Duodenal mucosa (tissue), 2 donors: ENCODE measurements around the gene WWOX.

ENCODE experiments used
- H3K27ac ChIP-seq: one replicate; pipeline ENCODE4 v1.7.0; 2013; ENCODE audit warnings: low read depth, low read length
- H3K27me3 ChIP-seq, 2 donors: one replicate each; pipeline ENCODE4 v1.7.0; 2013; ENCODE audit warnings: low read length in 2 of 2, control low read depth in 1 of 2; ENCODE audit not compliant: insufficient read depth in 2 of 2, control insufficient read depth in 1 of 2
- H3K36me3 ChIP-seq, 2 donors: one replicate each; pipeline ENCODE4 v1.7.0; 2013; ENCODE audit warnings: low read length in 2 of 2, control low read depth in 1 of 2; ENCODE audit not compliant: insufficient read depth in 2 of 2, control insufficient read depth in 1 of 2
- H3K4me1 ChIP-seq, 2 donors: one replicate each; pipeline ENCODE4 v1.7.0; 2013; ENCODE audit warnings: low read length in 2 of 2, control low read depth in 1 of 2; ENCODE audit not compliant: insufficient read depth in 2 of 2, control insufficient read depth in 1 of 2
- H3K4me3 ChIP-seq, 2 donors: one replicate each; pipeline ENCODE4 v1.7.0; 2013; ENCODE audit warnings: low read length in 2 of 2, low read depth in 1 of 2
- H3K9ac ChIP-seq, 2 donors: one replicate each; pipeline ENCODE4 v1.7.0; 2013; ENCODE audit warnings: low read length in 2 of 2, low read depth in 1 of 2
- H3K9me3 ChIP-seq, 2 donors: one replicate each; pipeline ENCODE4 v1.7.0; 2013; ENCODE audit warnings: low read length in 2 of 2, control low read depth in 1 of 2; ENCODE audit not compliant: control insufficient read depth in 1 of 2

The WWOX gene

DNA sequence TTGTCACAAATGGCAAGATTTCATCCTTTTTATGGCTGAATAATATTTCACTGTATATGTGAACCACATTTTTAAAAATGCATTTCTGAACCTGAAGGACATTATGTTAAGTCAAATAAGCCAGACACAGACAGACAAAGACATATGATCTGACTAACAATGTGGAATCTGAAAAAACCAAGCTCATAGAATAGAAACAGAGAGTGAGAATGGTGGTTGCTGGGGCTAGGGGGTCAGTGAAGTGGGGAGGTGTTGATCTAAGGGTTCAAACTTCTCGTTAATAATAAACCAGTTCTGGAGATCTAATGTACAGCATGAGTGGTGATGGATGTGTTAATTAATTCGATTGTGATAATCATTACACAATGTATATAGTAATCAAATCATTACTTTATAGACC, 475.1 kb downstream of the WWOX start:
- Histone ChIP-seq H3K27ac (no peak overlapping the region), H3K4me3 (no peak overlapping the region), H3K27me3 (no peaks in the 10 kb centered on the region), H3K36me3 (no peaks in the 10 kb centered on the region), H3K4me1 (no peaks in the 10 kb centered on the region), H3K9me3 (no peaks in the 10 kb centered on the region), H3K9ac (no peak overlapping the region)

DNA sequence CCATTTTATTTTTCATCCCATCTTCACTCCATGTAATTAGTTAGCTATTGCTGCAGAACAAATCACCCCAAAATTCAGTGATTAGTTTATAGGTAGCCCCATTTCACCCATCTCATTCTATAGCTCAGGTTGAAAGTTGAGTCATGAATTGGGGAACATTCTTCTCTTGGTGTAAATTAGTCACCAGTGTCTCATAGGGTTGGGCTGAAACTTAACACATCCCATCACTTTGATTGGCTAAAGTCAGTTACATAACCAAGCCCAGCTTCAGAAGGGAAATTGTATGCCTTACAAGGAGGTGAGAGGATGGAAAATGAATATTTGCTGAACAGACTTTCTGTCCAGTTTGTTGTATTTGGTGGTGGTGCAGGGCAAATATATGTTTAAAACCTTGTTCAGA, 477.5 kb downstream of the WWOX start:
- Histone ChIP-seq H3K4me1 (no peaks in the 10 kb centered on the region), H3K27ac (no peak overlapping the region)

DNA sequence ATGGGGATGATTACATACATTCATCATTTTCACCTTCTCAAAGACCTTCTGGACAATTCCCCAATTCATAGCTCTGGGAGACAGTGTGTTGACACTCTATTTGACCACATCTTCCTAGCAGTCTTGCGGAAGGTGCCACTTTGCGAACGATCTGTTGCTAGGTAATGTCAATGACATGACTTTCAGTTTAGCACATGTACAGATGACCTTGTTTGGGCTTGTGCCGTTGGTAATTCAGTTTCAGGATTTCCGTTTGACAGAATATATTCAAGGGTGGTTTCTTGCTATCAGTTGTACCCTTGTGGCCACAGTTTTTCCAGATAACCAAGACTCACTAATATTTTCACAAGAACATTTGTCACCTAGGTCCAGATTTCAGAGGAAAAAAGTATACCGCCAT, 478.2 kb downstream of the WWOX start:
- no peak overlapping the region for H3K9ac ChIP-seq
- H3K27ac ChIP-seq = no peak overlapping the region
- H3K9me3 ChIP-seq = no peaks in the 10 kb centered on the region
- H3K4me1 ChIP-seq = no peaks in the 10 kb centered on the region
- H3K27me3 ChIP-seq = no peaks in the 10 kb centered on the region
- H3K36me3 ChIP-seq = no peaks in the 10 kb centered on the region
- H3K4me3 ChIP-seq = no peak overlapping the region

More for the DNA sequence above, 477.5 kb downstream of the WWOX start:
- no peaks in the 10 kb centered on the region for H3K27me3 ChIP-seq
- no peaks in the 10 kb centered on the region for H3K36me3 ChIP-seq
- no peaks in the 10 kb centered on the region for H3K9me3 ChIP-seq
- no peak overlapping the region for H3K4me3 ChIP-seq
- no peak overlapping the region for H3K9ac ChIP-seq

DNA sequence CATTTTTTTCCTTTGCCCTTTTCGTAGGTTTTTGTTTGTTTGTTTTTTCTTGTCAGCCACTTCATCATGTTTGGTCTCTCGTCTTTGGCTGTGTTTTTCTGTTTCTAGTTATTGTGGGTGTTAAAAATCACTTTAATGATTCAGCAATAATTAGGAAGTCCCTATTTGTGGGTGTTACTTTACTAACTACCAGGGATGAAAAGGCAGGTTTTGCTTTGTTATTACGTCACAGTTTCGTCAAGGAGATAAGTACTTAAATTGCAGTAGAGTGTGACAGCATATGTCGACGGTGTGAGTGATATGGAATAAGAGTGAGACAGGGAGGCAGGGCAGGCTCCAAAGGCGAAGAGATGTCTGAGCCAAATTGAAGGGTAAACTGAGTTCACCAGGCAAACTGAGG, 479.6 kb downstream of the WWOX start:
- H3K27ac ChIP-seq = no peak overlapping the region
- no peaks in the 10 kb centered on the region for H3K36me3 ChIP-seq

DNA sequence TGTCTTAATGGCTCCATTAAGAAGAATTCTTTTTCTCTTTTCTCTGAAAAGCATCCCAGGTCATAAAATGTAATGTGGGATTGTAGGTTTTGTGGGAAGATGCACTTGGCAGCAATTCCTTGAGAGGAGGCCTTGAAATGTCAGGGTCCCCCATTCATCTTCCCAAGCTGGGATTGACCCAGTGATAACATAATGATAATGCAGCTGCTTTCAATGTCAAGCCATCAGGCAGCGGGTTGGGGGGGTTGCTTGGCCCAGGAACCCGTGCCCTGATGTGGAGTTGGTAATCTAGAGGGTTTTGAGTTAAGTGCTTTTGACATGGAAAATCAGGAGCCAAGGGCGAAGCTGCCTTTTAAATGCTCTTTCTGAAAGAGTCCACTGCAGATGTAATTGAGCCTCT, 484.0 kb downstream of the WWOX start:
- Histone ChIP-seq H3K4me1 (no peaks in the 10 kb centered on the region), H3K4me3 (no peak overlapping the region), H3K9me3 (no peaks in the 10 kb centered on the region), H3K27ac (no peak overlapping the region), H3K27me3 (no peaks in the 10 kb centered on the region), H3K36me3 (no peaks in the 10 kb centered on the region), H3K9ac (no peak overlapping the region)

More for the DNA sequence above, 479.6 kb downstream of the WWOX start:
- Histone ChIP-seq H3K9ac (no peak overlapping the region), H3K27me3 (no peaks in the 10 kb centered on the region), H3K4me3 (no peak overlapping the region), H3K4me1 (no peaks in the 10 kb centered on the region), H3K9me3 (no peaks in the 10 kb centered on the region)

DNA sequence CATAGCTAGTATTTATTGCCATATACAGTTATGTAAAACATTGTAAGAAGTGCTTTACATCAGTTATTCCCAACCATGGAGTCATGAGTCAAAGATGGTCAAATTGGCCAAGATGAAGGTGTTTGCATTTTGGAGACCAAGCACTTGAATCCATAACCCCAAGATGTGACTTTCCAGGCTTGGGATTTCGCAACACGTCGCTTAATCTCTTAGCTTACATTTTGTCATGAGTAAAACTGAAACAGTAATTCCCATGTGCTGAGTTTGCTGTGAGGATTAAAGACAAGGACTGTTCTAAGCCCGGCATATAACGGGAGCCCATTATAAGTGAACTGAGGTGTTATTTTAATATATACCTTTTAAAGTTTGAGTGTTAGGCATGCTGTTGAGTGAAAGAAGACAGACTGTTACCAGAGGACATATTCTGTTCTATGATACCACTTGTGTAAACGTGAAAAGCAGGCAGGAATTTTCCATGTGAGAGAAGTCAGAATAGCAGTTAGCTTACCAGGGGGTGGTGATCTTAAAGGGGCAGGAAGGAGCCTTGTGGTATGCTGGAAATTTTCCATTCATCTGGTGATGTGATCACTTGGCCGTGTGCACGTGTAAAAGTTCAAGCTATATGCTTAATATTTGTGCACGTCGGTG, 484.9 kb downstream of the WWOX start:
- Histone ChIP-seq H3K9ac (no peak overlapping the region), H3K27me3 (no peaks in the 10 kb centered on the region), H3K36me3 (no peaks in the 10 kb centered on the region), H3K4me1 (no peaks in the 10 kb centered on the region), H3K27ac (no peak overlapping the region), H3K9me3 (no peaks in the 10 kb centered on the region), H3K4me3 (no peak overlapping the region)

DNA sequence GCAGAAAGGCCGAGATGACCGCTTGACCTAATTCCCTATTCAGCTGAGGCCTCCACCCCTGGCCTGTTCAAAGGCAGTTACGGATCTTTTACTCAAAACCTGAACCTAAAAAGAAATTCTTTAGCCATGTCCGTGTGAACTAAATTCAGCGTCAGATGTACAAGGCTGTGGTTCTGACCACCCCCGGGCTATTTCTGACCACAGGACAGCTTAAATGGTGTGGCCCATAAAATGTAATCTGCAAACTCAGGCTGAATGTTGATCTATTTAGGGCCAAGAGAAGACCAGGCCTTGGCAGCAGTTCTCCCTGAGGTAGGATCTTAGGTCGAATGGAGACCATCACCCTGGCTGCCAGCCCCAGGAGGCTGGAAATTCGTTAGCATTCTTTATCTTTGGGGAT, 485.5 kb downstream of the WWOX start:
- H3K27me3 ChIP-seq = no peaks in the 10 kb centered on the region
- no peaks in the 10 kb centered on the region for H3K4me1 ChIP-seq
- no peak overlapping the region for H3K9ac ChIP-seq
- H3K27ac ChIP-seq = no peak overlapping the region
- H3K36me3 ChIP-seq = no peaks in the 10 kb centered on the region
- H3K4me3 ChIP-seq = no peak overlapping the region
- no peaks in the 10 kb centered on the region for H3K9me3 ChIP-seq

DNA sequence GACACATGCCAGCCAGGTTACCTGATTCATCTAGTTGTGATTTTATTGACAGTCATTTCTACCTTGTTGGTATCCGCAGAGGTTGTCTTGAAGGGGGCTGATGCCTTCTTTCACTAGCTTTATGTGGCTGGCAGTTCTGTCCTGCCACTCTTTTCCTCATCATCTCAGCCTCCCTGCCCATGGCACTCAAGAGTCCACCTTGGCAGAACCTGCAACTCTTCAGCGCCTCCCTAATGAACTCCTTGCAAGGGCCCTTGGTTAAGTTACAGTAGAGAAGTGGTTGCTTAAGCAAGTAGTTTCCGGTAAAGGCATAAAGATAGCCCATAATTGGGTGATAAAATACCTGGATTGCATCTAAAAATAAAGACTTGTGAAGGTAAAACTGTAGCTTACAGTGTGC, 489.9 kb downstream of the WWOX start:
- no peaks in the 10 kb centered on the region for H3K36me3 ChIP-seq
- no peaks in the 10 kb centered on the region for H3K9me3 ChIP-seq
- H3K9ac ChIP-seq = no peak overlapping the region
- no peak overlapping the region for H3K27ac ChIP-seq
- H3K27me3 ChIP-seq = no peaks in the 10 kb centered on the region
- no peaks in the 10 kb centered on the region for H3K4me1 ChIP-seq
- H3K4me3 ChIP-seq = no peak overlapping the region

DNA sequence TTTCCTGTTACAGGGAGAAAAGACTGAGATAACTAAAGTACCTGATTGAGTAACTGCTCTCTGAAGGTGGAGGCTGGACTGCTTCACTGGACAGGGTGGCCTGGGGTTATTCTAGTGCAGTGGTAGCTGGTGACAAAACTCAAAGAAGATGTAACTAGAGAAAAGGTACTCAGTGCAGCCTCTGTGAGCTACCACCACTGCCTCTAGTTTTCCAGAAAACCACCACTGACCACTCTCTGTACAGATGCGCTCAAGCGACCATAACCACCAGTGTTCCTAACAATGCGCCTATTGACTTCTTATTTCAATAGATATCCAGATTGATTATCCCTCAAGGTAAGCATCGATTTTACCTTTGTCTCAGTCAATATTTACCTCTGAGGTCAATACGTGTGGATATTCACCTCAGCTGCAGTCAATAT, 492.2 kb downstream of the WWOX start:
- Histone ChIP-seq H3K4me3 (no peak overlapping the region), H3K27ac (no peak overlapping the region), H3K27me3 (no peaks in the 10 kb centered on the region), H3K9me3 (no peaks in the 10 kb centered on the region), H3K36me3 (no peaks in the 10 kb centered on the region), H3K9ac (no peak overlapping the region), H3K4me1 (peaks cover 3 to 4% of the 10 kb centered on the region in 2 donors)

DNA sequence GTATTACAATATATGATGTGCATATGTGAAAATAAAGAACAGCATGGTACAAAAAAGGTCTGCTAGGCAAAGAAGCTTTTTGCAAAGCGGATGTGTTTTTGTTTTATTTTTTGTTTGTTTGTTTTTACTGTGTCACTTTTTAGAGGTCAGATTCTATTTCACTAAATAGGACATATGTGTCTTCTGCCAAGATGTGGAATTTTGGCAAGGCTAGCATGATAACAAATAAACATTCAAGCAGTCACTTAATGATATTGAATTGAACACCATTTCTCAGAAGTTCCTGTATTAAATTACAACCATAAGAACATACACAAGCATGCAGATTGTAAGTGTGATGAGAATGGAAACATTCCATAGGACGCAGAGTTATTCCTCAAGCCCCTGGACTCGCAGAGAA, 492.7 kb downstream of the WWOX start:
- H3K9ac ChIP-seq = no peak overlapping the region
- no peaks in the 10 kb centered on the region for H3K9me3 ChIP-seq
- H3K4me3 ChIP-seq = no peak overlapping the region
- no peaks in the 10 kb centered on the region for H3K36me3 ChIP-seq
- H3K4me1 ChIP-seq = peaks cover 6 to 8% of the 10 kb centered on the region in 2 donors
- no peak overlapping the region for H3K27ac ChIP-seq
- H3K27me3 ChIP-seq = no peaks in the 10 kb centered on the region

DNA sequence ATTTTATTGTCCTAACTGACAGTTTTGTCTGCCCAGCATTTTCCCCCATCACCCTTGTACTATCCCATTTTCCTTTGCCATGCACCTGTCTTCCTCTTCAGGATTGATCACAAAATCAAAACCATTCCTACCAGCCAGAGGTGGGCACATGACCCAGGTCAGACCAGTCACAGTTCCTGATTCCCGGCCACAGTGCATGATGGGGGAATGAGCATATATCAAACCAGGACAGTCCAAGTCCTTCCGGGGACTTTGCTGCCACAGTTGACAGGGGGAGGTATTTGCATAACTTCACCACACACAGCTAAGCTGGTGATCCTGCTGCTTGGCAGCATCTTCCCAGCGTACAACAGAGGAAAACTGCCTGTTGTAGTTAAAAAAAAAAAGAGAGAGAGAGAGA, 493.9 kb downstream of the WWOX start:
- no peaks in the 10 kb centered on the region for H3K36me3 ChIP-seq
- no peaks in the 10 kb centered on the region for H3K9me3 ChIP-seq
- no peak overlapping the region for H3K4me3 ChIP-seq
- H3K27ac ChIP-seq = no peak overlapping the region
- no peaks in the 10 kb centered on the region for H3K27me3 ChIP-seq
- no peak overlapping the region for H3K9ac ChIP-seq
- peaks cover 8 to 11% of the 10 kb centered on the region in 2 donors for H3K4me1 ChIP-seq
